ENCODE measurements around the gene NUCB1. TPM values are rescaled to one million over a fixed set of nuclear protein-coding genes. Genes with fewer than 3 reads are reported as not detected.
A peak's percentile ranks its signal among the peaks of the same experiment; 100 is the strongest.
"Not testable (repeated sequence)": the region's sequence is repeated elsewhere in the genome, so short reads cannot be mapped to it uniquely, and the experiment has no call there.

Gene NUCB1
- total RNA-seq, 4 donors from 2014 or later: 154 to 506 (median 444) TPM

DNA sequence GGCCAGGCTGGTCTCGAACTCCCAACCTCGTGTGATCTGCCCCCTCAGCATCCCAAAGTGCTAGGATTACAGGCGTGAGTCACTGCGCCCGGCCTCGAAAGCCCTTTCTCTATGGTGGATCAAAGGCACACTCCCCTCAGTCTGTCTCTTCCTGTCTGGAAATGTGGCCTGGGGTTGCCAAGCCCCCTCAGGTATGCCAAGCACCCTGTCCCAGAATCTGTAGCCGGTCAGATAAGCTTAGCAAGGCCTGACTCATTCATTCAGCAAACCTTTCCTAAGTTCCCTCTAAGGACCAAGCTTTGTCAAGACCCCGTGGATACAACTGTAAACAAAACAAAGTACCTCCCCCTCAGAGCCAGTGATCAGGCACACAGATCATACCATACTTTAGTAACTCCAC is 14.1 kb downstream of the NUCB1 start:
- TF ChIP-seq POLR2A (IDR thresholded peaks at IDR 0.05) (no peak), CTCF (IDR thresholded peaks at IDR 0.05) (no peak)
- Histone ChIP-seq H3K9me3 (no peaks in the 10 kb centered on the region), H3K27ac (no peak overlapping the region), H3K27me3 (no peaks in the 10 kb centered on the region), H3K4me1 (no peaks in the 10 kb centered on the region), H3K36me3 (peaks cover 0 to 100% (median 0%) of the 10 kb centered on the region in 3 donors), H3K4me3 (no peak overlapping the region)
- no peak for DNase-seq

DNA sequence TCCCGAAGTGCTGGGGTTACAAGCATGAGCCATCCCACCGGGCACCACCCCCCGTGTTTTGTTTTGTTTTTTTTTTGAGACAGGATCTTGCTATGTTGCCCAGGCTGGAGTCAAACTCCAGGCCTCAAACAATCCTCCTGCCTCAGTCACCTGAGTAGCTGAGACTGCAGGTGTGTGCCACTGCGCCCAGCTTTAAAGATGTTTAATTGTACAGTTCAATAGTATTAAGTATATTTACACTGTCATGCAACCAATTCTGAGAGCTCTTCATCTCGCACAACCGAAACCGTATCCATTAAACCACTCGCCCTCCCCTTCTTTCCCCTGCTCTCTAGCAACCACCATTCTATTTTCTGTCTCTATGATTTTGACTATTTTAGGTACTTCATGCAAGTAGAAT is 15.6 kb downstream of the NUCB1 start:
- Histone ChIP-seq H3K4me3 (no peak overlapping the region), H3K36me3 (peaks cover 0 to 93% (median 0%) of the 10 kb centered on the region in 3 donors), H3K9me3 (no peaks in the 10 kb centered on the region), H3K27ac (no peak overlapping the region), H3K4me1 (no peaks in the 10 kb centered on the region), H3K27me3 (no peaks in the 10 kb centered on the region)
- TF ChIP-seq POLR2A (IDR thresholded peaks at IDR 0.05) (no peak), CTCF (IDR thresholded peaks at IDR 0.05) (no peak)
- no peak for DNase-seq

DNA sequence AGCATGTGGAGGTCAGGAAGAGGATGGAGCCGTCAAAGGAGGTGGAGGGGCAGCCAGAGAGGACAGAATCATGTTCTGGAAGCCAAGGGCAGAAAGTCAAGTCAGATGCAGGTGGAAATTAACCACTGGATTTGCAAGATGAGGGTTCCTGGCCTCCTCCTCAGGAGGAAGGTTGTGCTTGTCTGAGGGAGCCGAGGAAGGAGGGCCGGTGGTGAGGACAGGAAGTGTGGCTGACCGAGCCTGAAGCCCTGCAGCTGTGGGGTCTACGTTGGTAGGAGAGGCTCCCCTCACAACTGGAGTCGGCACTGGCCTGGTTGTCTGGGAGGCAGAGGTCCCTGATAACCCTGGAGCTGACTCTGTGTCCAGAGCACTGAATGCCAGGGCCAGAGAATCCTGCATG is 18.0 kb downstream of the NUCB1 start:
- Histone ChIP-seq H3K36me3 (peaks cover 0 to 93% (median 0%) of the 10 kb centered on the region in 3 donors), H3K27ac (peak overlapping the region in 1 of 4 donors; percentile 42), H3K9me3 (no peaks in the 10 kb centered on the region), H3K4me3 (no peak overlapping the region), H3K4me1 (no peaks in the 10 kb centered on the region), H3K27me3 (no peaks in the 10 kb centered on the region)
- DNase-seq: peak in 1 of 3 donors; percentile 29
- TF ChIP-seq POLR2A (IDR thresholded peaks at IDR 0.05): no peak
- no peak for TF ChIP-seq CTCF (IDR thresholded peaks at IDR 0.05)

GRCh38 chr19:48918801-48919247 is 18.7 kb downstream of the NUCB1 start:
- DNase-seq: no peak
- H3K27ac ChIP-seq: no peak overlapping the region
- no peak overlapping the region for H3K4me3 ChIP-seq
- no peaks in the 10 kb centered on the region for H3K9me3 ChIP-seq
- no peaks in the 10 kb centered on the region for H3K4me1 ChIP-seq
- no peak for TF ChIP-seq POLR2A (IDR thresholded peaks at IDR 0.05)
- no peak for TF ChIP-seq CTCF (IDR thresholded peaks at IDR 0.05)
- H3K27me3 ChIP-seq: no peaks in the 10 kb centered on the region
- H3K36me3 ChIP-seq: peaks cover 0 to 87% (median 0%) of the 10 kb centered on the region in 3 donors

- not testable (repeated sequence) for H3K27ac ChIP-seq, H3K4me1 ChIP-seq, H3K27me3 ChIP-seq, H3K9me3 ChIP-seq, H3K4me3 ChIP-seq, DNase-seq
- H3K36me3 ChIP-seq: peaks cover 0 to 83% (median 0%) of the 10 kb centered on the region in 3 donors
Measured at GRCh38 chr19:48919271-48919670, 19.2 kb downstream of the NUCB1 start.

GRCh38 chr19:48920949-48921348 is 20.8 kb downstream of the NUCB1 start:
- no peak for TF ChIP-seq CTCF (IDR thresholded peaks at IDR 0.05)
- no peak for TF ChIP-seq POLR2A (IDR thresholded peaks at IDR 0.05)
- no peaks in the 10 kb centered on the region for H3K27me3 ChIP-seq
- no peak for DNase-seq
- no peak overlapping the region for H3K4me3 ChIP-seq
- H3K36me3 ChIP-seq: peaks cover 0 to 66% (median 0%) of the 10 kb centered on the region in 3 donors
- no peaks in the 10 kb centered on the region for H3K4me1 ChIP-seq
- H3K9me3 ChIP-seq: no peaks in the 10 kb centered on the region
- H3K27ac ChIP-seq: no peak overlapping the region

Data from Peyer's patch (tissue), 4 donors.